ENCODE data around the gene PLXNB3.

GRCh38 chrX:153746359-153746758, 17.7 kb upstream of the PLXNB3 start:
- TF ChIP-seq CTCF (IDR thresholded peaks at IDR 0.05; ENCODE audit: insufficient read depth, low read length, poor library complexity, severe bottlenecking) (no peak), EZH2phosphoT487 (conservative IDR thresholded peaks at IDR 0.05; ENCODE audit: low read length) (no peak)
